Spleen (tissue), 11 donors: Measurements from ENCODE around the gene LNX1. TPM values are rescaled to one million over a fixed set of nuclear protein-coding genes. Genes with fewer than 3 reads are reported as not detected.

Experiments used
- DNase-seq: peaks from one replicate; pipeline ENCODE4 v3.0.0-alpha.2; 2020
- H3K27ac ChIP-seq, 8 donors: fragments of 200-600 bp; sonication (generic) in 7 of 8; 1 replicate in 4 of 8; 2 replicates in 4 of 8; pipeline versions ENCODE4 v1.5.0 to v1.8.0; 2016 to 2021; ENCODE audit warnings: inconsistent platforms in 4 of 8, mild to moderate bottlenecking in 4 of 8, moderate library complexity in 1 of 8
- H3K27me3 ChIP-seq, 7 donors: fragments of 200-600 bp; sonication (generic) in 6 of 7; replicated peaks in 1 of 7; 1 replicate in 4 of 7; 2 replicates in 3 of 7; pipeline versions ENCODE4 v1.5.0 to v1.8.0; 2016 to 2021; ENCODE audit warnings: inconsistent platforms in 3 of 7, mild to moderate bottlenecking in 1 of 7
- H3K36me3 ChIP-seq, 6 donors: fragments of 200-600 bp; sonication (generic) in 5 of 6; 1 replicate in 4 of 6; 2 replicates in 2 of 6; pipeline versions ENCODE4 v1.5.0 to v1.8.0; 2016 to 2021; ENCODE audit warnings: inconsistent platforms in 2 of 6
- H3K4me1 ChIP-seq, 6 donors: fragments of 200-600 bp; sonication (generic) in 5 of 6; 1 replicate in 3 of 6; 2 replicates in 3 of 6; pipeline versions ENCODE4 v1.5.0 to v1.8.0; 2016 to 2021; ENCODE audit warnings: inconsistent platforms in 3 of 6
- H3K4me3 ChIP-seq, 8 donors: fragments of 200-600 bp; sonication (generic) in 7 of 8; 1 replicate in 4 of 8; 2 replicates in 4 of 8; pipeline versions ENCODE4 v1.5.0 to v1.8.0; 2016 to 2021; ENCODE audit warnings: inconsistent platforms in 4 of 8, mild to moderate bottlenecking in 4 of 8, moderate library complexity in 2 of 8
- H3K9me3 ChIP-seq, 8 donors: fragments of 200-600 bp; sonication (generic) in 7 of 8; 1 replicate in 4 of 8; 2 replicates in 4 of 8; pipeline versions ENCODE4 v1.5.0 to v1.8.0; 2016 to 2021; ENCODE audit warnings: inconsistent platforms in 4 of 8
- POLR2A ChIP-seq, 3 donors: fragments of 450-650 bp; IDR thresholded peaks; one replicate each; pipeline ENCODE4 v1.5.1; 2017; ENCODE audit warnings: antibody characterized with exemption in 3 of 3, mild to moderate bottlenecking in 1 of 3
- POLR2AphosphoS5 ChIP-seq, 3 donors: sonication (generic); formaldehyde crosslinking; IDR thresholded peaks; one replicate each; pipeline ENCODE4 v1.5.1; 2017; ENCODE audit warnings: antibody characterized with exemption in 3 of 3
- WGBS, 5 donors: extraction: QIAGEN DNeasy Blood & Tissue Kit in 3 of 5; methylation state at CpG; one replicate each; pipeline versions ENCODE4 v1.1.5 to v1.1.7; 2013 to 2018; 5-methylcytosine and 5-hydroxymethylcytosine counted together
- intact Hi-C: fragments of 100-400 bp; cut with DNase I; formaldehyde crosslinking; loops from one replicate; pipeline ENCODE4 v1.15.0; 2023; ENCODE audit warnings: low total_unique reads
- polyA plus RNA-seq, 3 donors: library from polyadenylated mRNA; stranded (reverse); fragments of 200-250 nt; gene quantifications; one replicate each; pipeline ENCODE4 v1.2.1, GENCODE V29; 2013
- total RNA-seq, 7 donors: library from RNA; depleted of rRNA in 3 of 7; stranded (reverse); fragments of >200 nt in 3 of 7; fragmentation: NEBNext Ultra II Directional in 4 of 7; extraction: Animal tissue kit (Norgen Biotek cat#: 25700) in 4 of 7; gene quantifications; one replicate each; pipeline versions ENCODE4 v1.1.0 to v1.2.1, GENCODE V29; 2016 to 2021
- TF ChIP-seq, protein P1 (sequence below), 11 experiments: fragments of 200-600 bp in 7 of 11; fragments of 450-650 bp in 4 of 11; sonication (generic) in 4 of 11; IDR thresholded peaks in 8 of 11; conservative IDR thresholded peaks in 3 of 11; 1 replicate in 7 of 11; 2 replicates in 4 of 11; pipeline versions ENCODE4 v1.4.0 to v1.8.0; 2016 to 2021; ENCODE audit warnings: antibody characterized with exemption in 11 of 11, inconsistent platforms in 4 of 11, mild to moderate bottlenecking in 1 of 11
- donor health status: healthy with polysubstance abuse.
- donor health status: DM: no; HTN: no; CAD: no; lungs with moderate emphysema.
- donor health status: DM: no; HTN: no; CAD: no.
- donor health status: Bipolar disorder and iron deficiency.
- donor health status: healthy.
- donor health status: DM: no; HTN: no; CAD: no.
- donor health status: DM: yes; HTN: yes; CAD: no.

The LNX1 gene
- total and polyA plus RNA-seq, 10 donors: 0.08 to 0.20 (median 0.13) TPM; not detected in 5

DNA sequence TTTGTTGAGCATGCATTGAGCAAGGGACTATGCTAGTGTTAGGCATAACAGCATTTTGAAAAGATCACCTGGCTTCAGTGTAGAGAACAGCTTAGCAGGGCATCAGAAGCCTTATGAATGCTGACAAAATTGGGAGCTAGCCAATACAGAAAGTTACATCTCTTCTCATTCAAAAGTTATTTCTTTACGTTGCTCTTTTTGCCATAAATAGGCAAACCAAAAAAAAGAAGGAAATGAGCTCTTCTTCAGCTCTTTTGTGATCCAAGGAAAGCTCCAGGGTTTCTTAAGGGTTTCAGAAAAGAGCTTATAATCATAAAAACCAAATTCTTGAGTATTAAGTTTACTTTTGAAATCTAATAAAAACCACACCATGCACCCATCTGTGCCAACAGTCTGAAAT, 35.2 kb upstream of the LNX1 start:
- no peak overlapping the region for H3K27ac ChIP-seq
- no peak overlapping the region for H3K4me3 ChIP-seq
- TF ChIP-seq, protein P1, sequence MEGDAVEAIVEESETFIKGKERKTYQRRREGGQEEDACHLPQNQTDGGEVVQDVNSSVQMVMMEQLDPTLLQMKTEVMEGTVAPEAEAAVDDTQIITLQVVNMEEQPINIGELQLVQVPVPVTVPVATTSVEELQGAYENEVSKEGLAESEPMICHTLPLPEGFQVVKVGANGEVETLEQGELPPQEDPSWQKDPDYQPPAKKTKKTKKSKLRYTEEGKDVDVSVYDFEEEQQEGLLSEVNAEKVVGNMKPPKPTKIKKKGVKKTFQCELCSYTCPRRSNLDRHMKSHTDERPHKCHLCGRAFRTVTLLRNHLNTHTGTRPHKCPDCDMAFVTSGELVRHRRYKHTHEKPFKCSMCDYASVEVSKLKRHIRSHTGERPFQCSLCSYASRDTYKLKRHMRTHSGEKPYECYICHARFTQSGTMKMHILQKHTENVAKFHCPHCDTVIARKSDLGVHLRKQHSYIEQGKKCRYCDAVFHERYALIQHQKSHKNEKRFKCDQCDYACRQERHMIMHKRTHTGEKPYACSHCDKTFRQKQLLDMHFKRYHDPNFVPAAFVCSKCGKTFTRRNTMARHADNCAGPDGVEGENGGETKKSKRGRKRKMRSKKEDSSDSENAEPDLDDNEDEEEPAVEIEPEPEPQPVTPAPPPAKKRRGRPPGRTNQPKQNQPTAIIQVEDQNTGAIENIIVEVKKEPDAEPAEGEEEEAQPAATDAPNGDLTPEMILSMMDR (IDR thresholded peaks at IDR 0.05 in 8 of 11, conservative IDR thresholded peaks at IDR 0.05 in 3 of 11): no peak
- TF ChIP-seq POLR2AphosphoS5 (IDR thresholded peaks at IDR 0.05) (no peak), POLR2A (IDR thresholded peaks at IDR 0.05) (no peak)
- intact Hi-C loops: no loop called here
- DNase-seq: no peak
- no peaks in the 10 kb centered on the region for H3K4me1 ChIP-seq
- no peaks in the 10 kb centered on the region for H3K27me3 ChIP-seq
- H3K36me3 ChIP-seq: no peaks in the 10 kb centered on the region
- 38 to 72% (median 52%) methylated on average over 1 of the region's 1 CpG for WGBS, 5 donors
- H3K9me3 ChIP-seq: no peaks in the 10 kb centered on the region

DNA sequence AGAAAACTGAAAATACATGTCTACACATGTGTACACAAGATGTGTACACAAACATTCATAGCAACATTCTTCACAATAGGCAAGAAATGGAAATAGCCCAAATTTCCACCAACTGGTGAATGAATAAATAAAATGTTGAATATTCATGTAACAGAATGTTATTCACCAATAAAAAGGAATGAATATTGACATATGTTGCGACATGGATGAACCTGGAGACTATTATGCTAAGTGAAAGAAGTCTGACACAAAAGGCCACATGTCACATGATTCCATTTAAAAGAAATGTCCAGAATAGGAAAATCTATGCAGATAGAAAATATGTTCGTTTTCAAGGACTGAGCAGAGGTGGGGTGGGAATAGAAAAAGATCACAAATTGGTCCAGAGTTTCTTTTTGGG, 34.6 kb upstream of the LNX1 start:
- Histone ChIP-seq H3K4me1 (no peaks in the 10 kb centered on the region), H3K27me3 (no peaks in the 10 kb centered on the region), H3K4me3 (no peak overlapping the region), H3K9me3 (no peaks in the 10 kb centered on the region), H3K36me3 (no peaks in the 10 kb centered on the region), H3K27ac (no peak overlapping the region)
- intact Hi-C loops: no loop called here
- no peak for DNase-seq
- TF ChIP-seq, protein P1 (IDR thresholded peaks at IDR 0.05 in 8 of 11, conservative IDR thresholded peaks at IDR 0.05 in 3 of 11): no peak
- TF ChIP-seq POLR2A (IDR thresholded peaks at IDR 0.05): no peak
- no peak for TF ChIP-seq POLR2AphosphoS5 (IDR thresholded peaks at IDR 0.05)
- 49 to 87% (median 81%) methylated on average over 2 of the region's 2 CpGs for WGBS, 5 donors

DNA sequence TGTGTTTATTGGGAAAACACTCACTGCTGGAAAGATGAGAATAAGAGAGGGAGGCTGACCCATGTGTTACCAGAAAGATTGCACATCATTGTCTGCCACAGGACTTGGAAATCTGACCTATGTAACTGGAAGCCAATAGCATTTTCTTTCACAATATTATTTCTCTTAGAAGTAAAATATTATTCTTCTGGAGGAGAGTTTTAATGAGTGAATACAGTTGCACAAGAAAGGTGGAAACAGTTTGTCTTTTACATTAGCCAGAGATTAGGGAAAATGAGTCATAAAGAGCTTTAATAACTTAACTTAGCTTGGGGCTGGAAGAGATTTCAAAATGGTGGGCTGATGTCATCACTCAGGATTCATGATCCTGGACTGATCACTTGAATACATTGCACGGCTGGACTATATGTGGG, 31.5 kb upstream of the LNX1 start:
- DNase-seq: no peak
- intact Hi-C loops: no loop called here
- WGBS, 5 donors: 78 to 100% (median 89%) methylated on average over 1 of the region's 1 CpG
- Histone ChIP-seq H3K4me1 (no peaks in the 10 kb centered on the region), H3K4me3 (no peak overlapping the region), H3K27ac (no peak overlapping the region), H3K27me3 (no peaks in the 10 kb centered on the region), H3K36me3 (no peaks in the 10 kb centered on the region), H3K9me3 (no peaks in the 10 kb centered on the region)
- TF ChIP-seq POLR2A (IDR thresholded peaks at IDR 0.05): no peak
- TF ChIP-seq, protein P1 (IDR thresholded peaks at IDR 0.05 in 8 of 11, conservative IDR thresholded peaks at IDR 0.05 in 3 of 11): no peak
- no peak for TF ChIP-seq POLR2AphosphoS5 (IDR thresholded peaks at IDR 0.05)

DNA sequence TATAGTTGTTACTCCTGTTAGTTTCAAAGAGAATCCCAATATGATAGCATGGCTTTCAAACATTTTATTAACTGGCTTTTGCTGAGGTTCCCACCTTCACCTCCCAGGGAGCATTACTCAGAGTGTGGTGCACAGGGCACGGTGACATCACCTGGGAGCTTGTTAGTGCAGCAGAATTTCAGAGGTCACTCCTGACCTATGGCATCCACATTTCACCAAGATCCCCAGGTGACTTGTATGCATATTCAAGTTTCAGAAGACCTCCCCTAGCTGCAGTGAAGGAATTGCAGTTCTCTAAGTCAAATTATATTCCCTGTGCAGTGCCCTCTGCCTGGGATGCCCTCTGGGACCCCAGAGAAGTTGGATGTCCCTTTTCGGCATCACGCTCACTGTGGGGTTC, 29.7 kb upstream of the LNX1 start:
- WGBS, 5 donors: 89 to 100% (median 93%) methylated on average over 3 of the region's 3 CpGs
- intact Hi-C loops: no loop called here
- DNase-seq: no peak
- no peaks in the 10 kb centered on the region for H3K36me3 ChIP-seq
- H3K9me3 ChIP-seq: no peaks in the 10 kb centered on the region
- no peak overlapping the region for H3K4me3 ChIP-seq
- no peaks in the 10 kb centered on the region for H3K27me3 ChIP-seq
- no peak overlapping the region for H3K27ac ChIP-seq
- no peaks in the 10 kb centered on the region for H3K4me1 ChIP-seq
- TF ChIP-seq, protein P1 (IDR thresholded peaks at IDR 0.05 in 8 of 11, conservative IDR thresholded peaks at IDR 0.05 in 3 of 11): no peak
- TF ChIP-seq POLR2A (IDR thresholded peaks at IDR 0.05): no peak
- TF ChIP-seq POLR2AphosphoS5 (IDR thresholded peaks at IDR 0.05): no peak
